AML-193 (cell line): ENCODE results near the gene ATP1B3.
"Not testable (repeated sequence)": the region's sequence is repeated elsewhere in the genome, so short reads cannot be mapped to it uniquely, and the experiment has no call there.

Source experiments
- DNase-seq, 2 experiments: peaks; one replicate each; lab custom pipeline; 2025; lab: John Stamatoyannopoulos, UW

Gene ATP1B3

GRCh38 chr3:141905129-141905528 is 28.7 kb downstream of the ATP1B3 start:
- no peak for DNase-seq

- no peak for DNase-seq
These were observed 33.0 kb downstream of the ATP1B3 start for GRCh38 chr3:141909408-141909807.

GRCh38 chr3:141909986-141910385 is 33.5 kb downstream of the ATP1B3 start:
- not testable (repeated sequence) for DNase-seq

GRCh38 chr3:141913150-141913811 is 36.8 kb downstream of the ATP1B3 start:
- peak; percentile 83 to 86 for DNase-seq

- no peak for DNase-seq
These were observed 37.9 kb downstream of the ATP1B3 start for GRCh38 chr3:141914311-141914710.

GRCh38 chr3:141915016-141915415 is 38.6 kb downstream of the ATP1B3 start:
- DNase-seq, result no peak

GRCh38 chr3:141915766-141916165 is 39.3 kb downstream of the ATP1B3 start:
- DNase-seq, result no peak

- no peak for DNase-seq
These were observed 44.3 kb downstream of the ATP1B3 start for GRCh38 chr3:141920701-141921100.

- no peak for DNase-seq
These were observed 44.9 kb downstream of the ATP1B3 start for GRCh38 chr3:141921316-141921715.

- not testable (repeated sequence) for DNase-seq
These were observed 49.2 kb downstream of the ATP1B3 start for GRCh38 chr3:141925677-141926076.

GRCh38 chr3:141926929-141927328 is 50.5 kb downstream of the ATP1B3 start:
- DNase-seq, result no peak

GRCh38 chr3:141928631-141929270 is 52.3 kb downstream of the ATP1B3 start:
- no peak for DNase-seq

GRCh38 chr3:141929341-141929995 is 53.0 kb downstream of the ATP1B3 start:
- no peak for DNase-seq

GRCh38 chr3:141930801-141931200 is 54.4 kb downstream of the ATP1B3 start:
- DNase-seq, result no peak

- DNase-seq, result no peak
These were observed 57.2 kb downstream of the ATP1B3 start for GRCh38 chr3:141933421-141934300.

GRCh38 chr3:141934354-141934753 is 57.9 kb downstream of the ATP1B3 start:
- no peak for DNase-seq

GRCh38 chr3:141938011-141938500 is 61.6 kb downstream of the ATP1B3 start:
- no peak for DNase-seq

- no peak for DNase-seq
These were observed 63.3 kb downstream of the ATP1B3 start for GRCh38 chr3:141939759-141940158.

GRCh38 chr3:141940194-141940776 is 63.8 kb downstream of the ATP1B3 start:
- DNase-seq, result peak; percentile 14 to 43

GRCh38 chr3:141941093-141941492 is 64.7 kb downstream of the ATP1B3 start:
- no peak for DNase-seq

GRCh38 chr3:141942006-141942405 is 65.6 kb downstream of the ATP1B3 start:
- no peak for DNase-seq
